BJ (cell line): ENCODE data around the gene MVB12A. TPM values are rescaled to one million over a fixed set of nuclear protein-coding genes. Genes with fewer than 3 reads are reported as not detected.

Experiments
- CTCF ChIA-PET: fragments of 350-600 bp; formaldehyde crosslinking; extraction: SDS; loops from one replicate; lab custom pipeline; 2021; ENCODE audit warnings: antibody characterized with exemption, inconsistent platforms; lab: Yijun Ruan, JAX
- POLR2A ChIA-PET: fragments of 300-600 bp; sonication (Branson Sonifier 250); formaldehyde crosslinking; extraction: SDS; loops from one replicate; lab custom pipeline; 2021; ENCODE audit warnings: antibody characterized with exemption; lab: Charles Lee
- DNase-seq: peaks from one replicate; pipeline ENCODE4 v3.0.0-alpha.2; 2011; ENCODE audit warnings: low read depth
- H3K27me3 ChIP-seq: 2 replicates; pipeline ENCODE4 v1.6.0; 2011; ENCODE audit warnings: low read length; ENCODE audit not compliant: control insufficient read depth, insufficient read depth
- H3K36me3 ChIP-seq: 2 replicates; pipeline ENCODE4 v1.5.1; 2011; ENCODE audit warnings: low read length; ENCODE audit not compliant: control insufficient read depth, insufficient read depth
- H3K4me3 ChIP-seq: 2 replicates; pipeline ENCODE4 v1.5.1; 2011; ENCODE audit warnings: low read depth, mild to moderate bottlenecking, control low read depth, low read length
- polyA plus RNA-seq: library from polyadenylated mRNA; depleted of rRNA; stranded (reverse); fragments of >200 nt; gene quantifications from 2 replicates; pipeline ENCODE4 v1.2.3, GENCODE V29; 2011
- TF ChIP-seq, protein P1 (sequence below): IDR thresholded peaks from 2 replicates; pipeline ENCODE4 v1.5.1; 2011; ENCODE audit warnings: low read depth, mild to moderate bottlenecking, control low read depth, inconsistent platforms, low read length, moderate library complexity; ENCODE audit not compliant: insufficient read depth

Gene MVB12A
- polyA plus RNA-seq, 1 experiment = 47.3 TPM

DNA sequence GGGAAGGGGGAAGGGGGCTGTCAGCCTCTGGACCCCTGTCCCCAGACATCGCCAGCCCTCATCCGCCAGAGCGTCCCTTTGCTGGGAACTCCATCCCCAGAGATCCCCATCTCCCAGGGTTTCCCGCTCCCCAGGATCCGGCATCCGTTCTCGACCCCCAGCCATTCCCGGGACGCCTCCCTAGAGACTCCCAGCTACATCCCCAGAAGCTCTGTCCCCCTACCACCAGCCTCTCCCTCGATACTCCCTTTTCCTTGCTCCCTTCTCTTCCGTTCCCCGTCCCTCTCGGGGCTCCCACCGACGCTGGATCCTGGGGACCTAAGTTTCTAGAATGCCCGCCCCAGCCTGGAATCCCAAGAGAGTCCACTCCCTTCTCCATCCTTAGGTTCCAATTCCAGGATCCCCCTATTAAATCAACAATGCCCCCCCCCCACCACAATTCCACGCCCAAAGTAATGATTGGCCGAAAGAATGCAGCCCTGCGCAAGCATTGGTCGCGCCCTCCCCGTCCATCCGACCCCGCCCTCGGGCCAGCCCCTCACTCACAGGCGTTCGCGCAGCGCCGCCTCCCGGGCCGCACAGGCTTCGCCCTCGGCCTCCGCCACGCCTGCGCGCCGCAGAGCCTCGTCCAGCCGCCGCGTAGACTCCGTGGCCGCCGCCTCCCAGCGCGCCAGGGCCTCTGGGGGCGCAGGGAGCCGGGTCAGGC is 29.0 kb upstream of the MVB12A start:
- CTCF ChIA-PET = interaction anchor here (0.7 to 7.8 kb wide), 9 partner anchors 11 to 105 kb away, joined by 3 to 121 read pairs (median 4); partner anchors contain the start of gene ABHD8
- Histone ChIP-seq H3K27me3 (peaks cover 2% of the 10 kb centered on the region; the same call in 1 of the 2 replicates), H3K4me3 (peak overlapping the region; percentile 62), H3K36me3 (no peaks in the 10 kb centered on the region)
- TF ChIP-seq, protein P1, sequence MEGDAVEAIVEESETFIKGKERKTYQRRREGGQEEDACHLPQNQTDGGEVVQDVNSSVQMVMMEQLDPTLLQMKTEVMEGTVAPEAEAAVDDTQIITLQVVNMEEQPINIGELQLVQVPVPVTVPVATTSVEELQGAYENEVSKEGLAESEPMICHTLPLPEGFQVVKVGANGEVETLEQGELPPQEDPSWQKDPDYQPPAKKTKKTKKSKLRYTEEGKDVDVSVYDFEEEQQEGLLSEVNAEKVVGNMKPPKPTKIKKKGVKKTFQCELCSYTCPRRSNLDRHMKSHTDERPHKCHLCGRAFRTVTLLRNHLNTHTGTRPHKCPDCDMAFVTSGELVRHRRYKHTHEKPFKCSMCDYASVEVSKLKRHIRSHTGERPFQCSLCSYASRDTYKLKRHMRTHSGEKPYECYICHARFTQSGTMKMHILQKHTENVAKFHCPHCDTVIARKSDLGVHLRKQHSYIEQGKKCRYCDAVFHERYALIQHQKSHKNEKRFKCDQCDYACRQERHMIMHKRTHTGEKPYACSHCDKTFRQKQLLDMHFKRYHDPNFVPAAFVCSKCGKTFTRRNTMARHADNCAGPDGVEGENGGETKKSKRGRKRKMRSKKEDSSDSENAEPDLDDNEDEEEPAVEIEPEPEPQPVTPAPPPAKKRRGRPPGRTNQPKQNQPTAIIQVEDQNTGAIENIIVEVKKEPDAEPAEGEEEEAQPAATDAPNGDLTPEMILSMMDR = peak; percentile 63
- POLR2A ChIA-PET = interaction anchor here (0.7 kb wide), 1 partner anchor 82 kb away, joined by 3 read pairs; no protein-coding TSS in a partner anchor
- DNase-seq = peak; percentile 52

DNA sequence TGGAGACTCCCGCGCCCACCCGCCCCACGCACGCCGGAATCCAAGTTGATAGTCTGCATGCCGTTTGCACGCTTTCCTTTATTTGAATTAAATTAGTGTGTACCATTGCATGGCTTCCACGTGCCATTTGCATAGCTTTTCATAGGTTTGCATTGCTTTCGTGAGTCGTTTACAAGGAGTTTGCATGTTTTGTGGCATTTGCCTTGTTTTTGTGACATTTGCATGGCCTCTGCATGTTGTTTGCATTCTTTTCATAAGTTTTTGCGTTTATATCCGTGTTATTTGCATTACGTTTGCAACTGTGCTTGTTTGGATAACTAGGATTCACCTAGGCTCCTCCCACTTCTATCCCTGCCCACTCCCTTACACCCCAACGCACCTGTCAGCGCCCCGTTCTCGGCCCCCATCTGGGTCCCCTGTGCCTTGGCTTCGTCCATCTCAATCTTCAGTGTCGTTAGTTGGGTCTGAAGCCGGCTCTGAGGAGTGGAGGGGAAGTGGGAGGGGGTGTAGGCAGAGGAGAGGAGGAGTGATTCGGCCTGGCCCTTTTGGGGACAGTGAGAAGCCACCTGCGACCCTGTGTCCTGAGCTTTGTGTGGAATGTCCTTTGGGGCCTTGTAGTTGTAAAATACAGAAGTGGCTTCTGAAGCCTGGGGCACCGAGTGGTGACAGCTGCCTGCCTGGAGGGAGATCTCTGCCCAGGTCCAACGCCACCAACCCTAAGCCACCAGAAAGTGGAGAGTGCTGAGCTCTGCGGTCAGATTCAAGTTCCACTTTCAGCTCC is 28.3 kb upstream of the MVB12A start:
- no peaks in the 10 kb centered on the region for H3K36me3 ChIP-seq
- peak overlapping the region; percentile 27 for H3K4me3 ChIP-seq
- no peak for DNase-seq
- POLR2A ChIA-PET = interaction anchor here (0.7 kb wide), 1 partner anchor 83 kb away, joined by 3 read pairs; no protein-coding TSS in a partner anchor
- TF ChIP-seq, protein P1 = no peak
- CTCF ChIA-PET = interaction anchor here (0.6 to 3.3 kb wide), 10 partner anchors 10 to 461 kb away, joined by 3 to 18 read pairs (median 3); partner anchors contain the start of gene ABHD8
- H3K27me3 ChIP-seq = peaks cover 2% of the 10 kb centered on the region; the same call in 1 of the 2 replicates

DNA sequence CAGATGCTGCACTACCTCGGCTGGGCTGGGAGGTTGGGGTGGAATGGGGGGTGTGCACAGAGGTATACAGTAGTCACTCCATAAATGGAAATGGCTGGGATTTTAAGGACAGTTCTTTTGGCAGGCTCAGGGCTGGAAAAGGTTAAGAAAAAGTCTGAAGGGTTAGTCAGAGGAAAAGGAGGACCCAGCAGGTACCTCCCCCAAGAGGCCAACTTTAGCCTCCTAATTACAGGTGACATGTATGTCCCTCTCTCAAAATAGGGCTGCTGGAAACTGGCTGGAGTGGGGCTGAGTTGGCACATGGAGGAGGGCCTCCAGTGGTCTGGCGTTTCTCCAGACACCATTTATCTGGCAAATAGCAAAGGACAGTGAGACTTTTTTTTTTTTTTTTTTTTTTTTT is 26.8 kb upstream of the MVB12A start:
- ChIA-PET CTCF (interaction anchor here (1.0 to 3.3 kb wide), 3 partner anchors 20 to 73 kb away, joined by 3 to 18 read pairs (median 3); no protein-coding TSS in a partner anchor), POLR2A (no interaction called here)
- DNase-seq = no peak
- H3K36me3 ChIP-seq = no peaks in the 10 kb centered on the region
- no peak overlapping the region for H3K4me3 ChIP-seq
- TF ChIP-seq, protein P1 = no peak
- peaks cover 2% of the 10 kb centered on the region; the same call in 1 of the 2 replicates for H3K27me3 ChIP-seq

DNA sequence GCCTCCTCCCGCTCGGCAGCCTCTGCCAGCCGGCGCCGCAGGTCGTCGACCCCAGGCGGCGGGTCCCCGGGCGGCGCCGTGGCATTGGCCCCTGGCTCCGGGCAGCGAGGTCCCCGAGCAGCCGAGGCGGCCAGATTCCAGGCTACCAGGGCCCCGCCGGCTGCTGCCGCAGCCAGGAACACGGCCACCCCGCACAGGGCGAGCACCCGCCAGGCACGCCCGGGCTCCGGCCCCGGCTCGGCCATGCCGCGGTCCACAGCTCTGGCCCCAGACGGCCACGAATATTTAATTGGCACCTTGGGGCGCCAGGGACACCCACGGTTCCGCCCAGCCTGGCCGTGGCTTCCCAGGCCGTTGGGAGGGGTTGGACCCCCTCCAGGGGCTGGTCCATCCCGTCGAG is 25.9 kb upstream of the MVB12A start, which contains the start of gene CCDC194:
CCDC194 (minus strand) TSS at position 283 of the 400 bp plus-strand sequence; CDS start at position 245, 38 bp downstream.
- H3K4me3 ChIP-seq = no peak within 1 kb of the TSS
- TF ChIP-seq, protein P1 = no peak
- DNase-seq = no peak
- peaks cover 2% of the 10 kb centered on the region; the same call in 1 of the 2 replicates for H3K27me3 ChIP-seq
- H3K36me3 ChIP-seq = no peaks in the 10 kb centered on the region
- ChIA-PET CTCF (interaction anchor here (0.6 to 3.3 kb wide), 13 partner anchors 8 to 462 kb away, joined by 3 to 18 read pairs (median 3); partner anchors contain the start of genes BST2 and TMEM221), POLR2A (no interaction called here)
